H1 (cell line): Measurements from ENCODE around the gene DENND4C. TPM values are rescaled to one million over a fixed set of nuclear protein-coding genes. Genes with fewer than 3 reads are reported as not detected.

Source experiments
- CTCF ChIA-PET: fragments of 300-600 bp; sonication (Branson Sonifier 250); formaldehyde crosslinking; loops from one replicate; lab custom pipeline; 2021; ENCODE audit not compliant: partially characterized antibody; lab: Charles Lee
- POLR2A ChIA-PET: fragments of 300-600 bp; sonication (Branson Sonifier 250); formaldehyde crosslinking; loops from one replicate; lab custom pipeline; 2021; ENCODE audit warnings: inconsistent platforms; ENCODE audit not compliant: partially characterized antibody; lab: Charles Lee
- DNase-seq, 2 experiments: peaks; one replicate each; pipeline versions ENCODE4 v3.0.0 to v3.0.0-alpha.2; 2010 to 2022; ENCODE audit warnings: low spot score in 2 of 2, low read depth in 1 of 2, mixed read lengths in 1 of 2
- FAIRE-seq: peaks from 2 replicates; lab custom pipeline; 2011; peaks lifted over from hg19 to GRCh38; lab: Jason Lieb, UNC
- H2AFZ ChIP-seq: 2 replicates; pipeline ENCODE4 v1.8.1; 2012; ENCODE audit warnings: low read length, inconsistent platforms
- H2AK5ac ChIP-seq: 2 replicates; pipeline ENCODE4 v1.6.1; 2013; ENCODE audit warnings: low read depth, low read length
- H2BK120ac ChIP-seq: replicated peaks from 2 replicates; pipeline ENCODE3; 2013; ENCODE audit warnings: low read depth, low read length, inconsistent platforms
- H2BK12ac ChIP-seq: 2 replicates; pipeline ENCODE4 v1.6.1; 2013; ENCODE audit warnings: low read depth, low read length
- H2BK15ac ChIP-seq: 2 replicates; pipeline ENCODE4 v1.6.1; 2013; ENCODE audit warnings: low read length
- H2BK20ac ChIP-seq: 2 replicates; pipeline ENCODE4 v1.6.1; 2013; ENCODE audit warnings: low read length
- H2BK5ac ChIP-seq: 2 replicates; pipeline ENCODE4 v1.6.1; 2013; ENCODE audit warnings: low read depth, low read length
- H3K14ac ChIP-seq: 2 replicates; pipeline ENCODE4 v1.6.1; 2013; ENCODE audit warnings: inconsistent platforms; ENCODE audit not compliant: insufficient read length
- H3K18ac ChIP-seq: 2 replicates; pipeline ENCODE4 v1.6.1; 2013; ENCODE audit warnings: low read length; ENCODE audit errors: extremely low read depth
- H3K23ac ChIP-seq: 2 replicates; pipeline ENCODE4 v1.6.1; 2013; ENCODE audit warnings: inconsistent platforms; ENCODE audit not compliant: insufficient read length
- H3K23me2 ChIP-seq: 2 replicates; pipeline ENCODE4 v1.6.1; 2013; ENCODE audit warnings: low read depth, low read length
- H3K27ac ChIP-seq: 2 replicates; pipeline ENCODE4 v1.6.1; 2011; ENCODE audit warnings: low read depth, low read length, inconsistent platforms
- H3K27me3 ChIP-seq, 4 experiments: replicated peaks in 1 of 4; 1 replicate in 1 of 4; 2 replicates in 3 of 4; pipeline versions ENCODE4 v1.6.1 to v1.8.1; 2011 to 2013; ENCODE audit warnings: low read length in 3 of 4, mild to moderate bottlenecking in 3 of 4, inconsistent platforms in 2 of 4, mixed read lengths in 2 of 4, moderate library complexity in 1 of 4; ENCODE audit not compliant: control insufficient read depth in 3 of 4, insufficient read depth in 3 of 4; ENCODE audit errors: extremely low read depth in 1 of 4
- H3K36me3 ChIP-seq, 4 experiments: 2 replicates each; pipeline versions ENCODE4 v1.6.1 to v1.8.1; 2011 to 2013; ENCODE audit warnings: mild to moderate bottlenecking in 4 of 4, low read length in 3 of 4, moderate library complexity in 2 of 4, control low read depth in 1 of 4, inconsistent platforms in 1 of 4; ENCODE audit not compliant: insufficient read depth in 4 of 4, control insufficient read depth in 2 of 4
- H3K4ac ChIP-seq: replicated peaks from 2 replicates; pipeline ENCODE3; 2013; ENCODE audit warnings: low read length, low read depth, mixed read lengths, inconsistent platforms; ENCODE audit not compliant: insufficient read length
- H3K4me1 ChIP-seq, 4 experiments: replicated peaks in 1 of 4; 1 replicate in 1 of 4; 2 replicates in 3 of 4; pipeline versions ENCODE4 v1.6.1 to v1.8.1; 2011 to 2013; ENCODE audit warnings: low read length in 3 of 4, inconsistent platforms in 2 of 4, mixed read lengths in 1 of 4; ENCODE audit not compliant: insufficient read depth in 4 of 4, control insufficient read depth in 3 of 4
- H3K4me2 ChIP-seq, 2 experiments: 2 replicates each; pipeline versions ENCODE4 v1.6.1 to v1.8.1; 2011 to 2013; ENCODE audit warnings: low read depth in 2 of 2, low read length in 2 of 2, control low read depth in 1 of 2, inconsistent platforms in 1 of 2, mild to moderate bottlenecking in 1 of 2; ENCODE audit not compliant: insufficient read depth in 1 of 2
- H3K4me3 ChIP-seq, 4 experiments: fragments of 200-600, 300-600 bp in 1 of 4; sonication (generic), shearing (Covaris generic), sonication (Bioruptor Twin) in 1 of 4; 2 replicates each; pipeline versions ENCODE4 v1.5.1 to v1.8.1; 2011 to 2016; ENCODE audit warnings: low read length in 4 of 4, low read depth in 3 of 4, control low read depth in 2 of 4, inconsistent platforms in 2 of 4, mild to moderate bottlenecking in 2 of 4, mixed read lengths in 1 of 4, moderate library complexity in 1 of 4; ENCODE audit not compliant: insufficient read depth in 2 of 4; ENCODE audit errors: extremely low read depth in 1 of 4
- H3K56ac ChIP-seq: replicated peaks from 2 replicates; pipeline ENCODE3; 2013; ENCODE audit warnings: low read depth, mild to moderate bottlenecking, mixed read lengths, low read length, inconsistent platforms; ENCODE audit not compliant: insufficient read length
- H3K79me1 ChIP-seq: 2 replicates; pipeline ENCODE4 v1.6.1; 2013; ENCODE audit warnings: low read depth, low read length, control low read depth
- H3K79me2 ChIP-seq, 2 experiments: 2 replicates each; pipeline versions ENCODE4 v1.6.1 to v1.8.1; 2012 to 2013; ENCODE audit warnings: low read length in 2 of 2, mild to moderate bottlenecking in 2 of 2, inconsistent platforms in 1 of 2; ENCODE audit not compliant: insufficient read depth in 2 of 2, control insufficient read depth in 1 of 2
- H3K9ac ChIP-seq, 4 experiments: replicated peaks in 1 of 4; 1 replicate in 1 of 4; 2 replicates in 3 of 4; pipeline versions ENCODE4 v1.6.1 to v1.8.1; 2011 to 2013; ENCODE audit warnings: low read depth in 3 of 4, low read length in 3 of 4, control low read depth in 2 of 4, mild to moderate bottlenecking in 2 of 4, moderate library complexity in 2 of 4, inconsistent platforms in 1 of 4; ENCODE audit errors: extremely low read depth in 1 of 4
- H3K9me3 ChIP-seq, 2 experiments: 2 replicates each; pipeline versions ENCODE4 v1.6.1 to v1.8.1; 2012 to 2013; ENCODE audit warnings: mild to moderate bottlenecking in 2 of 2, moderate library complexity in 2 of 2, control low read depth in 1 of 2, inconsistent platforms in 1 of 2, low read depth in 1 of 2, low read length in 1 of 2, mixed read lengths in 1 of 2; ENCODE audit not compliant: insufficient read depth in 2 of 2
- H4K20me1 ChIP-seq, 2 experiments: replicated peaks in 1 of 2; 2 replicates each; pipeline versions ENCODE3 to v1.8.1; 2011 to 2013; ENCODE audit warnings: inconsistent platforms in 2 of 2, low read length in 2 of 2, mild to moderate bottlenecking in 1 of 2; ENCODE audit not compliant: insufficient read depth in 2 of 2, control insufficient read depth in 1 of 2
- H4K5ac ChIP-seq: 2 replicates; pipeline ENCODE4 v1.6.1; 2013; ENCODE audit warnings: low read length, low read depth, mixed read lengths, inconsistent platforms; ENCODE audit not compliant: insufficient read length
- H4K8ac ChIP-seq: 2 replicates; pipeline ENCODE4 v1.8.0; 2013; ENCODE audit warnings: mild to moderate bottlenecking, moderate library complexity, low read length, inconsistent platforms; ENCODE audit not compliant: insufficient read depth; ENCODE audit errors: extremely low read depth
- H4K91ac ChIP-seq: replicated peaks from 2 replicates; pipeline ENCODE3; 2013; ENCODE audit warnings: low read length, mixed read lengths, inconsistent platforms; ENCODE audit not compliant: insufficient read length
- BCL11A ChIP-seq, 2 experiments: IDR thresholded peaks; one replicate each; pipeline ENCODE4 v1.6.1; 2011; ENCODE audit warnings: low read depth in 2 of 2, low read length in 2 of 2, mild to moderate bottlenecking in 2 of 2
- NANOG ChIP-seq: IDR thresholded peaks from 2 replicates; pipeline ENCODE4 v1.6.1; 2011; ENCODE audit warnings: low read length, low read depth, mild to moderate bottlenecking, inconsistent platforms; ENCODE audit not compliant: insufficient read depth, poor library complexity, severe bottlenecking
- PHF8 ChIP-seq: fragments of 200-600 bp; sonication (generic); conservative IDR thresholded peaks from 2 replicates; pipeline ENCODE4 v1.7.1; 2012; ENCODE audit warnings: low read depth, mild to moderate bottlenecking, inconsistent platforms, low read length, moderate library complexity
- RAD21 ChIP-seq, 2 experiments: IDR thresholded peaks in 1 of 2; conservative IDR thresholded peaks in 1 of 2; 2 replicates each; pipeline ENCODE4 v1.6.1; 2011; ENCODE audit warnings: low read depth in 2 of 2, low read length in 2 of 2, improper control_type of control experiment in 1 of 2, inconsistent platforms in 1 of 2, mild to moderate bottlenecking in 1 of 2, moderate library complexity in 1 of 2
- RXRA ChIP-seq: IDR thresholded peaks from 2 replicates; pipeline ENCODE4 v1.6.1; 2011; ENCODE audit warnings: low read depth, mild to moderate bottlenecking, low read length, moderate library complexity; ENCODE audit not compliant: insufficient read depth
- SAP30 ChIP-seq: fragments of 300-600 bp; sonication (generic); IDR thresholded peaks from 2 replicates; pipeline ENCODE4 v1.7.1; 2012; ENCODE audit warnings: low read length, moderate library complexity, mild to moderate bottlenecking, inconsistent platforms; ENCODE audit not compliant: insufficient read depth, insufficient replicate concordance
- SIN3A ChIP-seq, 2 experiments: IDR thresholded peaks in 1 of 2; conservative IDR thresholded peaks in 1 of 2; 2 replicates each; pipeline ENCODE4 v1.6.1; 2011 to 2012; ENCODE audit warnings: low read length in 2 of 2, improper control_type of control experiment in 1 of 2, low read depth in 1 of 2, mild to moderate bottlenecking in 1 of 2
- SP1 ChIP-seq: IDR thresholded peaks from 2 replicates; pipeline ENCODE4 v1.6.1; 2011; ENCODE audit warnings: low read depth, low read length
- TCF12 ChIP-seq: IDR thresholded peaks from 2 replicates; pipeline ENCODE4 v1.6.1; 2011; ENCODE audit warnings: low read depth, mild to moderate bottlenecking, low read length
- WGBS, 2 experiments: shearing (Covaris generic) in 1 of 2; methylation state at CpG; one replicate each; pipeline versions ENCODE4 v1.1.6 to v1.1.7; 2013 to 2015; ENCODE audit warnings: low lambda C conversion rate in 2 of 2, mixed read lengths in 2 of 2, inconsistent platforms in 1 of 2, low coverage in 1 of 2, missing lambda C conversion rate in 1 of 2; ENCODE audit not compliant: insufficient replicate concordance in 2 of 2, insufficient coverage in 1 of 2, insufficient read length in 1 of 2; ENCODE audit errors: extremely low coverage in 1 of 2, missing lambda C conversion rate in 1 of 2; 5-methylcytosine and 5-hydroxymethylcytosine counted together
- polyA plus RNA-seq, 7 experiments: library from polyadenylated mRNA; depleted of rRNA in 3 of 7; stranded (reverse) in 5 of 7; unstranded in 2 of 7; fragments of >200 nt in 5 of 7; fragments of 200-250 nt in 2 of 7; gene quantifications; 1 replicate in 5 of 7; 2 replicates in 1 of 7; 4 replicates in 1 of 7; pipeline versions ENCODE4 v1.2.1 to v1.2.3, GENCODE V29; 2011 to 2013; ENCODE audit warnings: missing spikeins in 2 of 7, mixed read lengths in 2 of 7
- total RNA-seq: library from RNA; stranded (reverse); fragmentation: NEBNext Ultra II Directional; extraction: Animal tissue kit (Norgen Biotek cat#: 25700); gene quantifications from 2 replicates; pipeline ENCODE4 v1.2.1, GENCODE V29; 2021

The DENND4C gene
- total and polyA plus RNA-seq, 2 of the 8 experiments (the other 6 are each of a cell fraction or from before 2014, with no cell fraction given) = 6.9 to 18.9 TPM

GRCh38 chr9:19229595-19230354 lies 718 bp upstream of the DENND4C start:
- Histone ChIP-seq H3K4me1 (peaks cover 0 to 8% (median 1%) of the 10 kb centered on the region in 4 experiments; a peak in 4 of 7 replicates), H4K5ac (peak overlapping the region; percentile 95), H3K4ac (peak overlapping the region; percentile 66), H3K27ac (peak overlapping the region; percentile 94), H3K23me2 (peaks cover 3% of the 10 kb centered on the region; the same call in 1 of the 2 replicates), H3K79me2 (peaks cover 12 to 36% of the 10 kb centered on the region in 2 experiments; a peak in 3 of 4 replicates), H4K20me1 (peaks cover 3 to 10% of the 10 kb centered on the region in 2 experiments), H2BK15ac (peak overlapping the region; percentile 92; the same call in 1 of the 2 replicates), H3K9me3 (no peaks in the 10 kb centered on the region), H3K4me3 (peak overlapping the region; percentile 88 to 95 (median 90)), H3K79me1 (no peaks in the 10 kb centered on the region), H4K8ac (peak overlapping the region; percentile 97; the same call in 1 of the 2 replicates), H2BK20ac (peak overlapping the region; percentile 80; the same call in 1 of the 2 replicates), H3K9ac (peak overlapping the region; percentile 70 to 91 (median 88); a peak in 6 of 7 replicates), H3K27me3 (no peaks in the 10 kb centered on the region), H3K18ac (peak overlapping the region; percentile 96), H3K23ac (no peak overlapping the region), H4K91ac (peak overlapping the region; percentile 97), H2BK5ac (peak overlapping the region; percentile 98), H2BK120ac (peak overlapping the region; percentile 91), H2AFZ (peak overlapping the region; percentile 68), H3K36me3 (no peaks in the 10 kb centered on the region), H3K56ac (peak overlapping the region; percentile 95), H3K14ac (no peak overlapping the region), H2AK5ac (no peak overlapping the region), H2BK12ac (peak overlapping the region; percentile 90), H3K4me2 (peak overlapping the region; percentile 77 to 97)
- ChIA-PET CTCF (interaction anchor here (1.0 to 2.0 kb wide), 2 partner anchors 11 kb away, joined by 3 to 10 read pairs; no protein-coding TSS in a partner anchor), POLR2A (interaction anchor here (0.6 to 3.4 kb wide), 20 partner anchors 8 to 261 kb away, joined by 3 to 21 read pairs (median 4); partner anchors contain the start of genes ACER2 and RPS6)
- WGBS, 2 experiments = 1% methylated on average over 28 of the region's 41 CpGs; no CpG with 5 or more reads in 1 of the 2 experiments
- FAIRE-seq (peak; percentile 36), DNase-seq (peak; percentile 21 to 90)
- TF ChIP-seq SP1 (no peak), NANOG (peak; percentile 40), TCF12 (no peak), SAP30 (no peak), BCL11A (IDR thresholded peaks at IDR 0.05; ENCODE audit: low read depth in 2 of 2, low read length in 2 of 2) (no peak), RXRA (no peak), RAD21 (IDR thresholded peaks at IDR 0.05 in 1 of 2, conservative IDR thresholded peaks at IDR 0.05 in 1 of 2; ENCODE audit: low read depth in 2 of 2, low read length in 2 of 2) (peak; percentile 0 to 1; a peak in 1 of 4 replicates), PHF8 (peak; percentile 61), SIN3A (conservative IDR thresholded peaks at IDR 0.05 in 1 of 2, IDR thresholded peaks at IDR 0.05 in 1 of 2; ENCODE audit: low read depth in 1 of 2, low read length in 2 of 2) (peak in 1 of 2 experiments; percentile 65; a peak in 2 of 4 replicates)
